RPMI7951 (cell line): Measurements from ENCODE around the gene OR8B4. TPM values are rescaled to one million over a fixed set of nuclear protein-coding genes. Genes with fewer than 3 reads are reported as not detected.
"Not testable (repeated sequence)": the region's sequence is repeated elsewhere in the genome, so short reads cannot be mapped to it uniquely, and the experiment has no call there.

ENCODE experiments used
- DNase-seq: peaks from one replicate; pipeline ENCODE4 v3.0.0-alpha.2; 2012; ENCODE audit warnings: low read depth
- total RNA-seq: library from RNA; depleted of rRNA; stranded (reverse); fragments of >200 nt; shearing (Covaris generic); gene quantifications from 2 replicates; pipeline ENCODE4 v1.2.3, GENCODE V29; 2014; rRNA removed

The OR8B4 gene, protein sequence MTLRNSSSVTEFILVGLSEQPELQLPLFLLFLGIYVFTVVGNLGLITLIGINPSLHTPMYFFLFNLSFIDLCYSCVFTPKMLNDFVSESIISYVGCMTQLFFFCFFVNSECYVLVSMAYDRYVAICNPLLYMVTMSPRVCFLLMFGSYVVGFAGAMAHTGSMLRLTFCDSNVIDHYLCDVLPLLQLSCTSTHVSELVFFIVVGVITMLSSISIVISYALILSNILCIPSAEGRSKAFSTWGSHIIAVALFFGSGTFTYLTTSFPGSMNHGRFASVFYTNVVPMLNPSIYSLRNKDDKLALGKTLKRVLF
- not detected in 2 replicates for total RNA-seq

DNA sequence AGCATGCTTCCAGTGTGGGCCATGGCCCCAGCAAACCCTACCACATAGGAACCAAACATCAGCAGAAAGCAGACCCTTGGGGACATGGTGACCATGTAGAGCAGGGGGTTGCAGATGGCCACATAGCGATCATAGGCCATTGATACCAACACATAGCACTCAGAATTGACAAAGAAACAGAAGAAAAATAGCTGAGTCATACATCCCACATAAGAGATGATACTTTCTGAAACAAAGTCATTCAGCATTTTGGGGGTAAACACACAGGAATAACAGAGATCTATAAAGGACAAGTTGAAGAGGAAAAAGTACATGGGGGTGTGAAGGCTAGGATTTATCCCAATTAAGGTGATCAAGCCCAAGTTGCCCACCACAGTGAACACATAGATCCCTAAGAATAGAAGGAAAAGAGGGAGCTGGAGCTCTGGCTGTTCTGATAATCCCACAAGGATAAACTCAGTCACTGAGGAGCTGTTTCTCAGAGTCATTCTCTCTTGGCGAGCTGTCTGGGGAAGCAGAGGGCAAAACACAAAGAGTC, at the start of gene OR8B4:
TSS of gene OR8B4 (minus strand) at position 488 of the 538 bp plus-strand sequence. CDS start at position 488, 0 bp downstream.
- no peak for DNase-seq

DNA sequence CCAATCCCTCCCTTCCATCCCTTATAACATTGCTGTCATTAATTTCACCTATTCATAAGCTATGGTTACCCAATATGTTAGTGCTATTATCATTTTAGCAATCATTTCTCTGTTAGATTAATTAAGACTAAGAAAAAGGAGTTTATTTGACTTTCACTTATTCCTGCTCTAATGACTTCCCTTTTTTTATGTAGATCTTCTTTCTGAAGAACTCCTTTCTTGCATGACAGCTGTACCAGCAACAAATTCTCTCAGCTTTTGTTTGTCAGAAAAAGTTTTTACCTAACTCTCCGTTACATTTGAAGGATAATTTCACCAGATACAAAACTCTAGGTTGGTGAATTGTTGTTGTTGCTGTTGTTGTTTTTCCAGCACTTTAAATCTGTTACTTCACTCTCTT, 49.4 kb upstream of the OR8B4 start:
- no peak for DNase-seq

DNA sequence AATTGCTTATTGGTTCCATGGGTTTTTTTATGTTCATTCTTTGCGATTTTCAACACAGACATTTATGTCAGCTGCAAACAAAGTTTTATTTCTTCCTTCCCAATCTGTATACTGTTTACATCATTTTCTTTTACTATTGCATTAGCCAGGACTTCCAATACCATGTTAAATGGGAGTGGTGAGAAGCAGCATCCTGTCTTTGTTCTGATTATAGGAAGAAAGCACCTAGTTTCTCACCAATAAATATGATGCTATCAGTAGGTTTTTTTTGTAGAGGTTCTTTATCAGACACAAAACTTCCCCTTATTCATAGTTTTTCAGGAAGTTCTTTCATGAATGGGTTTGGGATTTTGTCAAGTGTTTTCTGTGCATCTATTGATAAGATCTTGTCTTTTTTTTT, 48.8 kb upstream of the OR8B4 start:
- DNase-seq = no peak

DNA sequence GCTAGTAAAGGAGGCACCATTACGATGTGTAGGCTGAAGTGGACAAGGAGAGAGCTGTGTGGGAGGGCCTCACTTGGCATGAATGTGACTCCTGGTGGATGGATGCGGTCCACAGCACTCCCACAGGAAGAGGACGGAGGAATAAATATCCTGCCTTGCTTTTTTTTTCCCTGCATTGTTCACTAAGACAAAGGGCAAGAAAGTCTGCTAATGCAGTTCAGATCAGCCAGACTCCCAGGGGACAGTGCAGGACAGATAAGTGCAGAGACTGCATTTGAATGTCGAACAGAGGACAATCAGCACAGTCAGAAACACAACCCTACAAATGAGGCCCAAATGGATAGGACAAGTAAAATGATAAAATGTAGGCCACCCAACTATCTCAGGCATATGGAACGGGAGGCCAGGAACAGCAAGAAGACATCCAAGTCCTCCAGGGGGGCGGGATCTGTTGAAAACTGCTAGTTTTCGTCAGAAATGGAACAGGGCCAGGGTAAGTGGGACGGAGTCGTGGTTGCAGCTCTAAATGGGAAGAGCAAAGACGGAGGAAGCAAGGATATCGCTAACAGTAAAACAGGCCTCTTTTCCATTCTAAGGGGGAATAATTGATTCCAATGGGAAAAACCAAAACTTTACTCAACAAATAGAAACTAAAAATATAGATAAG, 46.0 kb upstream of the OR8B4 start:
- peak; percentile 8 for DNase-seq

DNA sequence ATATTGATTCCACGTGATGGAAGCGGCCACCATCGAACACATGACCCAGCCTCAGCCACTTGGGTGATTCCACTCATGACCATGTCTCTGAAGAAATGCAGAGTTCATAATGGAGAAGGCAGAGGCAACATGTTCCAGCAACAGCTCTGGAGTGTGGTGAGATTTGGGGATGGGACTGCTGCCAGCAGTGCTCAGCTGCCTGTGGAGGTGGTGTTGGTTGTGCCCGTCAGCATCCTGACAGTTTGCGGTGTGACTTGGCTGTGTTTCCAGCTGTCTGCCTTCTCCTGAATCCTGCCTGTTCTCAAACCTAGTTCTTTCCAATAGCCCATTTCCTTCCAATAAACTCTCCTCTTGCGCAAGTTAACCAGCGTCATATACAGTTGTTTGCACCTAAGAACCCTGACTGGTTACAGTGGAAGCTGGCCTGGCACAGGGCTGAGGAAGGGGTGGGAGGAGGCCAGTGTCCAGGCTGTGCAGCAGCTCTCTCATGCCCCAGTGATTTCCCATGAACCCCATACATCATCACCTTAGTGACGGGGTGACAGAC, 42.8 kb upstream of the OR8B4 start:
- no peak for DNase-seq

DNA sequence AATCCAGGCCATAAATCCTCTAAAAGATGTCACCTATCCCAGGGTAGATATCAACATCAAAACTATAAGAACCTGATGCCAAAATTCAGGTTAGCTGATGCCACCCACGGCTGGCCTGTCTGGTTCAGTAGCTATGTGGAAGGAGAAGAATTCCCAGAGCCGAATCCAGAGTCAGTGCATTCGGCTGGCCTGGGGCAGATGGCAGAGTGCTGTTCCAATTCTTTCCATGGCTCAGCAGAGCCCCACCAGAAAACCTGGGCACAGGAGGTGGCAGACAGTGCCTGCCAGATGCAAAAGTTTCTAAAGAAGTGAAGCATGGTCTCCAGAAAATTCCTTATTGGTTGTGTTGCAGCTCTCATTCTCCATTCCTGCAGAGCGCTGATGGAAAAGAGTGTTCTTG, 40.7 kb upstream of the OR8B4 start:
- DNase-seq = no peak

DNA sequence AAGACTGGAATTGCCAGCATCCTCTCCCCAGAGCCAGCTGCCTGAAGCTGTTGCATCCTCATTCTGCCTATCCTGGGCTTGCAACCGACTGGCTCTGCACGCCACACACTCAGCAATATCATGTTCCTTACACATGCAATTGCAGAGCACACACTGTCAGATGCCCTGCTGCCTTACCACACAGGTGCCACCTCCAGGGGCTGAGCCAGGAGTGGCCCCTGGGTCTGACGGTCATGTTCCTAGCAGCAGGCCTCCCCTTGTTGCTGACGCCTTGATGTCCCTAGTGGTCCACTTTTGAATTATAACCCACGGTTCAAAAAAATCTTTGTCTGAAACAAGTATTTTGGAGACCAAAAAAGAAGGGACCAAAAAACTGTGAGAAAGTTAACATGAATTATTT, 39.3 kb upstream of the OR8B4 start:
- no peak for DNase-seq

DNA sequence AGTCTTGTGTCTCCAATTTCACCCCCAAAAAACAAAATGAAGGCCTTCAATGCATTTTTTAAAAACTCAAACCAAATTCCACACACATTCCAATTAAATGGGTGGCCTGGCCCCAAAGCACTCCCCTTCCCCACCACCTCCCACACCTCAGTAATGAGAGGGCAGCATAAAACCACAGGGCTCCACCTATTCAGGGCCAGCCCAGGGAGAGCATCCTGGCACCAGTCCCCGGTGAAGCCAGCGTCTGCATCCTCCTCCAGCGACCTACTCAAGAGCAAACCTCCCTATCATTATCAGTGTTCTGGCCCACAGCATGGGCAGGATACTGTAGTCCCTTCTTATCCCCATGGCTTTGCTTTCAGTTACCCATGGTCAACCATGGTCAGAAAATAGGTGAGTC, 38.7 kb upstream of the OR8B4 start:
- DNase-seq = no peak

DNA sequence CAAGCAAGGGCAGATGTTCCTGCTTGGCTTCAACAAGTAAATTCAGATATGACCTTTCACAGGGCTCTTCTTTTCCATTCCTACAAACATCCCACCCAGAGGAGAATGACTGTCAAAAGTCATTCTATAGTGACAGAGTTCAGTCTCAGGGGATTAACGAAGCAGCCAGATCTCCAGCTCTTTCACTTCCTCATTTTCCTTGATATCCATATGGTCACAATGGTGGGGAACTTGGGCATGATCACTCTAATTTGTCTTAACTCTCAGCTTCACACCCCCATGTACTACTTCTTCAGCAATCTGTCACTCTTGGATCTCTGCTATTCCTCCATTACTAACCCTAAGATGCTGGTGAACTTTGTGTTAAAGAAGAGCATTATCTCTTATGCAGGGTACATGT, 35.8 kb upstream of the OR8B4 start:
- no peak for DNase-seq

DNA sequence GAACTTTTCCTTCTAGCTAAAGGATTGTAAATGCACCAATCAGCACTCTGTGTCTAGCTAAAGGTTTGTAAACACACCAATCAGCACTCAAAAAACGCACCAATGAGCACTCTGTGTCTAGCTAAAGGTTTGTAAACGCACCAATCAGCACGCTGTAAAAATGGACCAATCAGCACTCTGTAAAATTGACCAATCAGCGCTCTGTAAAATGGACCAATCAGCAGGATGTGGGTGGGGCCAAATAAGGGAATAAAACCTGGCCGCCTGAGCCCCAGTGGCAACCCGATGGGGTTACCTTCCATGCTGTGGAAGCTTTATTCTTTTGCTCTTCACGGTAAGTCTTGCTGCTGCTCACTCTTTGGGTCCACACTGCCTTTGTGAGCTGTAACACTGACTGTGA, 34.7 kb upstream of the OR8B4 start:
- not testable (repeated sequence) for DNase-seq

DNA sequence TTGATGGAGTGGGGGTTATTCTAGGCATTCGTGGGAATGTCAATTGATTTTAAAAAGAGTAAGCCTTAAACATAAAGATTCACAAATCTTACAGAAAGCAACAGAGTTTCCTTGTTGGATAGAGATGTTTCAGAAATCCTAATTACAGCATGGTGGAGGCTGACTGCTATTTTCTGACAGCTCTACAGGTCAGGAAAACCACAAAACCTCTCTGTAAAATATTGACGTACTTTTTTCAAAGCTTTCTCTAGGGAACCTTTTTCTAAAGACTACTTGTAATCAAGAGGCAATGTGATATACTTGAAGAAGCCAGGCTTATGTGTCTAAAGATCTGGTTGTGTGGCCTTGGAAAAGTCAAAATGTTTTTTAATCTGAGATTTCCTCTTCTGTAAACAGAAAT, 29.9 kb upstream of the OR8B4 start:
- DNase-seq = no peak

DNA sequence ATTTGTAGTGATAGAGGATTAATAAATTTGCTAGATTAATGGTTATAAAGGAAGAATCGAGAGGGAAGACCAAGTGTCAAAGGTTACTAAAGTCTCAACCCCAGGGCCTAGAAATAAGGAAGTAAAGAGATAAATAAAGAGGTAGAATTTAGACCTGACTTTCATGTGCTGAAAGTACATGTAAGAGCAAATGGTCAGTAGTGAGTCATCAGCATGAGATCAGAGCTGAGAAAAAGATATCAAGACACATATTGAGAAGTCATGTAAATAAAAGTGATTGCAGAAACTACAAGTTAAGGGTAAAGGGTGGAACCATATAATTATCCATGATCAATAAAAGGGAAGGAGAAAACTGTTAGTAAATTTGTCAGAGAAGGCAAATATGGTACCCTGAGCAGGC, 22.2 kb upstream of the OR8B4 start:
- no peak for DNase-seq

DNA sequence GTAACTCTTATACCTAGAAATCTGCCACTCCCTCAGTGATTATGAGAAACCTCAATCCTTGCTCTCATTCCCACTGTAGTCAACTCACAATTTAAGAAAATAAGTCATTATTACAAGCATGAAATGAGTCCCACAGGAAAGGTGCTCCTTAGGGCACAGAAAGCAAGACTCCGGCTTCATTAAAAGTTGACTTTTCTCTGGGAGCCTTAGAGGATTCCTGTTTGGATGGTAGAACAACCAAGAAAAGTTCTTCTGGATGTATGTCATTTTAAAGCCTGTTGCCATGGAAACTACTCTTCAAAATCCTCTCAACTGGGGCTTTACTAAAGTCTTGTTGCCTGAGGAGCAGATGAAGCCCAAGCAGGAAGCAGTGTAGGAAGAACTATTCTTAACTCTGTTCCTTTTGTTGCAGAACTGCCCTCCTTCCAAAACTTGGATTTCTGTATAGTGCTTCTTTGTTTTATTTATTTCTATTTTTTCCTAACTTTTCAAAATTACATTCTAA, 21.0 kb upstream of the OR8B4 start, which contains the start of gene OR8B8:
TSS of gene OR8B8 (minus strand) at position 51 of the 505 bp plus-strand sequence. CDS start 4,611 bp downstream, outside the sequence.
- DNase-seq = no peak

DNA sequence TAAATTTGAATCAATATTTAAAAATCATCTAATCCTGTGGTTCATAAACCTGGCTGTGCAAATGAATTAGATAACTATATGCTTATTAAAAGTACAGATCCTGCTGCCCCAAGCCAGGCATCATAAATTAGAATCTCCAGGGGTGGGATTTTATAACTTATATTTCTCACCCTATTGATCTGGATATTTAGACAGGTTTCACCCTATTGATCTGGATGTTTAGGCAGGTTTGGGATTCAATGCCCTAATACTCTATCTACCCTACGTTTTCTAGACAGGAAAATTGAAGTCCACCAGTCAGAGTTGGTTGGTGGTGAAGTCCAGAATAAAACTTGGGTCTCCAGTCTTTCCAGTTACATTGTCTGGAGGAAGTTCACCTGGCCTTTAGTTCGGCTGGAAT, 18.2 kb upstream of the OR8B4 start:
- no peak for DNase-seq

DNA sequence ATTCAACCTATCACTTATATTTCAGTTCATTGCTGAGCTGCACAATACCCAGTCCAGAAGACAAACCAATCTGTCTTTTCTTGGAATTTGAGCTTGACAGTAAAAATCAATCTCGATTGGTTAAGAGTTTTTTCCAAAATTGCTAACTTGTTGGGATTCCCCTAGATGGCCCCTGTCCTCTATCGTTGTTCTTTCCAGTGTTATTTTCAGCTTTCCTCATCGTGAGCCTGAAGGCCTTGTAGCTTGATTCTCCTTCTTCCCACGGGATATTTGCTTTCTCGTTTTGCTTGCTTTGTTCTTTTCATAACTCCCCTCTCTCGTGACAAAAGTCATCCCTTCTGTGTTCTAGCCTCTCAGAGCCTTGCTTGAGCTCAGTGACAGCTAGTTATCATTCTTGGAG, 17.8 kb upstream of the OR8B4 start:
- peak; percentile 1 for DNase-seq

DNA sequence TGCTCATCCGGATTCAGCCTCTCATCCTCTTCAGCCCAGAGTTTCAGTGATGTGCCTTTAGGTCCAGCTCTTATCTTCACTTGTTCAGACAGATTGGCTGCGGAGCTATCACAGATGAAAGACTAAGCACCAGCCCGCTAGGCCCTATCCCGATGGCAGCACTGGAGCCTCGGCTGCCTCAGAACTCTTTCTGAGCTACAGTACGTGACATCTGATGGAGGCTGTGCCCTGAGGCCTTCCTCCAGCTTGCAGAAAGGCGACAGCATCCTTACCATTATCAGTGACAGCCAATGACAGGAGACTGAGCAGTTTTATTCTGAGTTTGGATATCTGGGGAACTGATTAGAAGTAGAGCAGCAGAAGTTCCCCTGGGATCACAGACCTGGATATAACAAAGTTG, 16.8 kb upstream of the OR8B4 start:
- DNase-seq = no peak

DNA sequence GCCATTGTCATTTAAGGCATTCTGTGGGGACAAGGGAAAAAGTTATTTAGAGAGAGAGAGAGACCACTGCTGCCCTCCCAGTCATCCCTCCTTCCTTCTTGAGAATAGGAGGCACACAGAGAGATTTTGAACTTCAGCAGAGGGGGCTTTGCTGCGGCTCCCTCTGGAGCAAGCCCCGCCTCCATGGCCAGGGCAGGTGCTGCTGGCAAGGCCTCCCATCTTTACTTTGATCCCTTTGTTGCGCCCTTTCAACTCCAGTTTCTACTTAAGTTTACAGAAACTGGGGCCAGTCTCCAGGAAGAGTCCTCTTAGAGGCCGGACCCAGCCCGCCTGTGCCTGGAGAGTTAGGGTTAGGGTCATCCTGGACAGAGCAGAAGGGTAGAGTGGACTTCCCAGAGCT, 16.4 kb upstream of the OR8B4 start:
- DNase-seq = no peak

DNA sequence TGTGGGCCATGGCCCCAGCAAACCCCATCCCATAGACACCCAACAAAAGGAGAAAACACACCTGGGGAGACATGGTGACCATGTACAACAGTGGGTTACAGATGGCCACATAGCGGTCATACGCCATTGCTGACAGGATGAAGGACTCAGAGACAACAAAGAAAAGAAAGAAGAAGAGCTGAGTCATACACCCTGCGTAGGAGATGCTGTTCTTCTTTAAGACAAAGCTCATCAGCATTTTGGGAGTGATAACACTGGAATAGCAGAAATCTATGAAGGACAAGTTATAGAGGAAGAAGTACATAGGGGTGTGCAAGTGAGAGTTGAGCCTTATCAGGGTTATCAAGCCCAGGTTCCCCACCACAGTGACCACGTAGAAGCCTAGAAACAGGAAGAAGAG, 15.9 kb upstream of the OR8B4 start:
- DNase-seq = no peak

DNA sequence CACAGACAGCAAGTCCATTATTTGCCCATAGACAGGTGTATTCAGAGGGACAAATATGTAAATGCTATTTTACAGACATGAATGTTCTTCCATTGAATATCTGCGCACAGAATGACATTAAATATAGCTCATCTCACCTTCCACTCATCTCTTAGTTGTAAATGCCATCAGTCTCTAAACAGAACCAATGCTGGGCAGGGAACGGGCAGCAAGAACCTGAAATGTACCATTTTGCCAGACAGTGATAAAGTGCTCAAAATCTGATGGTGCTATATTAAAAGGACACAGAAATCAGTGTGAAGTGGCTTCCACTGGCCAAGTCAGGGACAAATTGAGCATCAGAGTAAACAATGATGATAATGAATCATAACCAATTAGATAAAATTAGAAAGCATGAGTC, 10.0 kb upstream of the OR8B4 start:
- no peak for DNase-seq

DNA sequence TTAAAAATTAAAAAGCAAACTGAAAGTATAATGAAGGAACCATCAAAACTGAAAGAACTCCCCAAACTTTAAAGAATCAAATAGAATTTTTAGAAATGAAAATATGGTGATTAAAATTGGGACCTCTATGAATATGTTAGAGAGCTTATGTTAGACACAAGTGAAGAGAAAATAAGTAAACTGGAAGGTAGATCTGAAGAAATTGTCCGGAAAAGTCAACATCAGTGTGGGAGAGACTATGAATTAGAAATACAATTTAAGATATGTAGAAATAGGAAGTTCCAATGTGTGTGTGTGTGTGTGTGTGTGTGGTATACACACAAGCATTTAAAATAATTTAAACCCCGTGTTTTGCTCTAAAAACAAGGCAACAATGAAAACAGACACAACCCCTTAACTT, 4.9 kb upstream of the OR8B4 start:
- no peak for DNase-seq

DNA sequence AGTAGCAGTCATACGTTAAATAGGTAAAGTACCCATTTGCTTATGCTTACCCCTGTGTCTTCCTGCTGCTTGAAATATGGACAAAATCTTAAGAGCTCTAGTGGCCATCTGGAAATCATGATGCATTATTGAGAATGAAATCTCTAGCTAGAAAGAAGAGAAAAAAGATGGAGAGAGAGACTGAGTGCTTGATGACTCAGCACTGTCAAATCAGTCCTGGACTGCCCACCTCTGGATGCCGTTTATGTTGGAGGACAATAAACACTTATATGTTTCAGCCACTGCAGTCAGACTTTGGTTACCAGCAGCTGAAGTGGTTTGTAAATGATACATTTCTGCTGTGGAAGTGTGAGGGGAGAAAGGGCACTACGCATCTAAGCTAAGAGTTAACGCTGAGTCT, 3.6 kb downstream of the OR8B4 start:
- no peak for DNase-seq

DNA sequence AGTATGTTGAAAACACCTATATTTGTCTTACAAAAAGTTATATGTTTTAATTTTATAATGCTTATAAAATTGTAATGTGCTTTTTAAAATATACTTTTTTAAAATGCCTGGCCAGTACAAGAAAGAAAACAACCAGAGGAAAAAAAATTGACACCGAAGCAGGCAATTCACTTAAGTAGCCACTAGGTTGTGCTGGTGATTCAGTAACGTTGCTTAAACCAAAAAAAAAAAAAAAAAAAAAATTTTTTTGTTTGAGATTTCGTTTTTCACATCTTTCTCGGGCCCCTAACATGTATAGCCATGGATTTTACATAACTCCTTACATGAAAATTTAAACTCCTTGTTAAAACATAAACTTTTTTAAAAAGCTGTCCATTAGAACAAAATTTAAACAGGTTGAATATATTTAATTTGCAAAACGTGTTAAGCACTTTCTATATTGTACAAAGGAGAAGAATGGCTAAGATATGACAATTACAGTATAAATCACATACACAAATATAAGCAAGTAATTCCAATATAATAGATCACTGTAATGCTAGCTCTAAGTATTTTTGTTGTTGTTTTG, 9.2 kb downstream of the OR8B4 start:
- peak; percentile 44 for DNase-seq
